ENCODE measurements around the gene STAC3.
"Not testable (repeated sequence)": the region's sequence is repeated elsewhere in the genome, so short reads cannot be mapped to it uniquely, and the experiment has no call there.

The STAC3 gene

GRCh38 chr12:57250956-57251355 is at the start of gene STAC3:
TSS of gene STAC3 (minus strand) at chr12:57251187. CDS start at chr12:57249636, 1,551 bp downstream.
- no peak for DNase-seq (ENCODE audit: low spot score)

GRCh38 chr12:57299514-57300016 is 48.6 kb upstream of the STAC3 start:
- no peak for DNase-seq (ENCODE audit: low spot score)

- DNase-seq (ENCODE audit: low spot score) = no peak
Observed at GRCh38 chr12:57296291-57296690, 45.3 kb upstream of the STAC3 start.

GRCh38 chr12:57282073-57282472 is 31.1 kb upstream of the STAC3 start:
- not testable (repeated sequence) for DNase-seq (ENCODE audit: low spot score)

DNA sequence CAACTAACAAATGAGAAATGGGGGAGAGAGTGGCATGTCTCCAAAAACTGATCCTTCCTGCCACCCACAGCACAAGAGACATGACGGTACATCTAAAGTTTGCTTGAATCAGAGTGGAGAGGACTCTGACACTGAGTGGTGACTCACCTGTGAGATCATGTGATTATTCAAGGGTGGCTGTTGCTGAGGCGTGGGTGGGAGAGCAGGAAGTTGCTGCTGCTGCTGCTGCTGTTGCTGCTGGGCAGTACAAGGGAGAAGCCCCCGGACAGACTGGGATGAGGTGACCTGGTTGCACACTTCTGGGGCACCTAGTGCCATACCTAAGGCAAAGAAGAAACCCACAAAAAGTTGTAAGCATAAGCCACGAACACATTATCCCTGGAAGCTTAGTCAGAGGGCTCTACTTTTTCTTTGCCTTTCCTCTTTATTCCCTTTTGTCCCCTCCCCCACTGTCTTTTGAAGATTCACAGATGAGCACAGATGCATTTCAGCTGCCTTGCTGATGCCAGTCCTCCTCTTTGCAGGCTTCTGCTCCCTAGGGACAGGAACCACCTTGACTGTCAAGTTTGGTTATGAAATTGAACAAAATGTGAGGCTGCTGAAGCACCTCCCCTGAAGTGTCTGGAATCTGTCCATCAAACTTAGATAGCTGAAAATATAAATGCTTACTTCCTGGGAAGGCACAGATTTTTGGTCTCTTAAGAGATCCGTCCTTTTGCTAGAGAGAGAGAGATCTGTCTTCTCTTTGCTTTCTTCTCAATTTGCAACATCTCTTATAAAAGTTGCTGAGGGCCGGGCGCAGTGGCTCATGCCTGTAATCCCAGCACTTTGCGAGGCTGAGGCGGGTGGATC is 29.4 kb upstream of the STAC3 start:
- DNase-seq (ENCODE audit: low spot score) = peak; percentile 83

- DNase-seq (ENCODE audit: low spot score) = no peak
Observed at GRCh38 chr12:57278465-57279381, 27.7 kb upstream of the STAC3 start.

- DNase-seq (ENCODE audit: low spot score) = peak; percentile 24
Observed at GRCh38 chr12:57276935-57277563, 26.1 kb upstream of the STAC3 start.

GRCh38 chr12:57276233-57276632 is 25.2 kb upstream of the STAC3 start:
- DNase-seq (ENCODE audit: low spot score) = not testable (repeated sequence)

DNA sequence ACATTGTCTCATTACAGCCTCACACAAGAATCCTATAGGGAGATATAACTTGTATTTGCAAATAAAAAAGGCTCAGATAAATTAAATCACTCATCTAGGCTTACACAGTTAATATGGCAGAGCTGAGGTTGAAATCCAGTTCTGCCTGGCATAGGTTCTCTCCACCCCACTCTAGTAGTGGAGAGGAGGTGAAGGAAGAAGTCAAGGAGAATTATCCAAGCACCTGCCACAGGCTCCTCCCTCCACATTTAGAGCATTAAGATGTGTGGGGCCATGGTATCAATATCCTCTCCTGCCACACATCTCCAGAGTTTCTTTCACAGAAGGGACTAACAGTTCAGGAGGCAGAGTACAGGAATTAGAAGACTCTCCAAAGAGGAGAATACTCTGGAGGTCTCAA is 22.5 kb upstream of the STAC3 start:
- no peak for DNase-seq (ENCODE audit: low spot score)

DNA sequence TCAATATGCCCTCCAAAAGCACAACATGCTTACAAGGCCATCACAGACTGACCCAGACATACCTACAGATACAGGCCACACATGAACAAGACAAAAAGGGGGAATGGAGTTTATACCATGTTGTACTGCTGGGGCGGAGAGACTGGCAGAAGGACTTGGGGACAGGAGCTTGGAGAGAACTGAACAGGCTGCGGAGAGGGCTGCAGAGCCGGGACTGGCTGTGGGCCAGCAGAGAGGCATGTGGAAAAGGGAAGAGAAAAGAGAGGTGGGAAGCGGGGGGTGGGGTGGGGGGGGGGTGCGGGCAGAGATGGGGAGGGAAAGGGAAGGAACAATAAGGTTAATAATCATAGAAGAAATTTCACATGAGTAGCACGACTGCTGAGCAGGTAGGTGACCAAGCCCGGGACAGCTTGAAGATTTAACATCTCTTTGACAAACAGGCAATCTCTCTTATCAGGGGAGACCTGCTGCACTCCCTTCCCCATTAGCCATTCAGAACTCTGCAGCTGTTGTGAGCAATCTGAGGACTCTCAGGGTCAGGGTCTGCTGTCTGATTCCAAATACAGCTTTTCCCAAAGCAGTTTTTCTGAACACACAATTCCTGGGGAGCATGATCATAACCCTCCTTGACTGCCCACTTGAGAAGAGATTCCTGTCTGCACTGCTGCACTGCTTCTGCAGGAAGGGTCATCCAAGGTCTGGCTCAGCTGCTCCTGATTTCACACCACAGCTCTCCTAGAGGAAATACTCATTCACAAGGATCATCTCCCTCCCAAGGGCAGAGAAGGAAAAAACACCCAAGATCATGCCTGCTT is 21.6 kb upstream of the STAC3 start:
- no peak for DNase-seq (ENCODE audit: low spot score)

DNA sequence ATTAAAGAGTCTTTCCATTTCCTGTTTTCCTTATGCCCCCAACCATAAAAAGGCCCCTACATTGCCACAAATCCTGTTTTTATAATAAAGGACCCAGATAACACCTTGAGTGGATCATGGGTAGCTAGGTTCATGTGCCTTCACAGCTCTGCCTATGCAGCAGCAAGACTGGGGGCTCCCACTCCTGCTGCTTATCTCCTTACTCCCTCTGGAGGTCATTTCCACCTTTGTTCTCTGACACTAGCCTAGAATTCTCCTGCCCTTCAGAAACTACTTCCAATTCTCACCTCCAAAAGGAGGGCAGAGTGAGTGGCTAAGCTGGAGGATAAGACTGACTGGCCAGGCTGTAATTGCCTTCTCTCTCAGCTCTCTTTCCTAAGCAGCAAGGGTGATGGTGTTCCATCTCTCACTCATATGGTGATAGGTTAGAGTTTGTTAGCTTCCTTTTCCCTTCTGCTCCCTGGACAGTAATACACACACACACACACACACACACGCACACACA is 20.0 kb upstream of the STAC3 start:
- no peak for DNase-seq (ENCODE audit: low spot score)

- DNase-seq (ENCODE audit: low spot score) = no peak
Observed at GRCh38 chr12:57268264-57268663, 17.3 kb upstream of the STAC3 start.

GRCh38 chr12:57266681-57267080 is 15.7 kb upstream of the STAC3 start:
- DNase-seq (ENCODE audit: low spot score) = no peak

- DNase-seq (ENCODE audit: low spot score) = no peak
Observed at GRCh38 chr12:57263096-57263495, 12.1 kb upstream of the STAC3 start.

GRCh38 chr12:57262126-57262822 is 11.3 kb upstream of the STAC3 start:
- no peak for DNase-seq (ENCODE audit: low spot score)

DNA sequence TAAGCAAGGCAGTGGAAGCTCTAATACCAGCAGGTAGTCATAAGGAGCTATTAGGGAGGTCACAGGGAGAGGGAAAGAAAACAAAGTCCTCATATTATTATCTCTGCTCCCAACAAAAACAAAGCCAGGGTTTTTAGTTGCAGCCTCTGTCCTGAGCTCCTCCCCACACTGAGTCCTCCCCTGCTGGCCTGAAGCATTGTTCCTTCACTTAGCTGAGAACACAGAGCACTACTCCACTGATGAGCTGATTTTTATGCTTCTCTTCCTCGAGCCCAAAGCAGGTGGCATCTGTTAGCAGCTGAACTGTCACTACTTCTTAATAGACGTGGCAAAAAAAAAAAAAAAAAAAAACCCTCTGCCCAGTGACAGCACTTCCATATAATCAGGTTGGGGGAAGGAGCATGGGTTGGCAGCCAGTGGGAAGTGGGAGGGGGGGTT is 10.5 kb upstream of the STAC3 start:
- no peak for DNase-seq (ENCODE audit: low spot score)

GRCh38 chr12:57260366-57260765 is 9.4 kb upstream of the STAC3 start:
- no peak for DNase-seq (ENCODE audit: low spot score)

DNA sequence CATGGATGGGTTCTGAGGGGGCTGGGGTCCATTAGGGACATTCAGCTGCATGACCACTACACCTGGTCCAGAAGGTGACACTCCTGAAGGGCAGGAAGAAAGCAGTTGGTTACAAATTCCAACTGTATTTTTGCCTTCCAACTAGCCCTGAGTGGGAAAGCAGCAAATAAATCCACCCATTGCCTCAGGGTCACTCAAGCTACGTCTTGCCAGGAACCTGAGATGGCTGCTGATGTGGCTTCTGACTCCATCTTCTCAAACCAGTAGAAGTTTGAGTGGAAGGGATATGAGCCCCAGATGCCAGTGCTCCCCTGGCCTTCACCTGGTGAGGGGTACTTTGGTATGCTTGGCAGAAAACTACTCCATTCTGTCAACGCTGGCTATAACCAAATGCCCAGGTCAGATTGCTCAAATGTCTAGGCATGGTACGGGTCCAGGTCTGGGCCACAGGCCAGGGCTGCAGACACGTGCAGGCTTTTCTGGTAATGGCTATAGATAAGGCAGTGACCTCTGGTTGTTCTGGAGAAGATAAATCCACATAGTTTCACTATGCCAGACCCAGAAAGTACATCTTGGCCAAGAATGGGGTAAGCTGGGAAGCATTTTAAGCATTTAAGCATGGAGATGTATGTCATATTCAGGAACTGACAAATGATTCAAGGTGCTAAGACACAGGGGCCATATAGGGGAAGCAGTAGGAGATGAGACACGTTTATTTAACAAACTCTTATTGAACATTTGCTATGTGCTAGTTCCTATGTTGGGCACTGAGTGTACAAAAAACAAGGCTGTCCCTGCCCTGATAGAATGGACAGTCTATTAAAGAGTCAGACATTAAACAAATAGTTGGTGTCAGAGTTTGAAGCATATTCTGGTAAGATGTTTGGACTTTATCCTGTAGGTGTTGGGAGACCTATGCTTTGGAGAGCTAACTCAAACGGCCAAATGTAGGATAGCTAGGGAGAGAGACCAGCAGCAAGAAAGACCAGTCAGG is 8.3 kb upstream of the STAC3 start:
- DNase-seq (ENCODE audit: low spot score) = no peak

- no peak for DNase-seq (ENCODE audit: low spot score)
Observed at GRCh38 chr12:57255916-57256315, 4.9 kb upstream of the STAC3 start.

Data from COLO829 (cell line).